B cell (primary cell): Measurements from ENCODE around the gene CPNE1. TPM values are rescaled to one million over a fixed set of nuclear protein-coding genes. Genes with fewer than 3 reads are reported as not detected.

Experiments
- ATAC-seq: fragments of 200-7000 bp; cut with Tn5 transposase; one replicate; pipeline ENCODE4 v1.10.0; 2021; ENCODE audit warnings: low read depth, mild to moderate bottlenecking, moderate number of reproducible peaks, moderate library complexity
- CTCF ChIA-PET: fragments of 350-600 bp; sonication (Branson Sonifier 250); formaldehyde crosslinking; loops from one replicate; lab custom pipeline; 2021; ENCODE audit warnings: antibody characterized with exemption, inconsistent platforms; lab: Charles Lee
- POLR2A ChIA-PET: fragments of 350-600 bp; sonication (Branson Sonifier 250); formaldehyde crosslinking; loops from one replicate; lab custom pipeline; 2021; ENCODE audit warnings: antibody characterized with exemption; lab: Charles Lee
- DNase-seq: peaks from one replicate; pipeline ENCODE4 v3.0.0; 2013
- H2AFZ ChIP-seq: 2 replicates; pipeline ENCODE4 v1.6.1; 2012; ENCODE audit warnings: mild to moderate bottlenecking, low read depth, low read length; ENCODE audit not compliant: insufficient read depth, poor library complexity, severe bottlenecking
- H3K27ac ChIP-seq, 2 donors: 1 replicate in 1 of 2; 2 replicates in 1 of 2; pipeline ENCODE4 v1.5.1; 2012 to 2013; ENCODE audit warnings: low read length in 2 of 2, mild to moderate bottlenecking in 2 of 2, moderate library complexity in 1 of 2
- H3K27me3 ChIP-seq, 4 experiments: fragments of 200-600 bp in 1 of 4; sonication (generic) in 1 of 4; replicated peaks in 1 of 4; 1 replicate in 2 of 4; 2 replicates in 2 of 4; pipeline versions ENCODE4 v1.6.1 to v1.7.0; 2013 to 2016; ENCODE audit warnings: low read length in 3 of 4, mild to moderate bottlenecking in 2 of 4, mixed read lengths in 1 of 4, moderate library complexity in 1 of 4; ENCODE audit not compliant: insufficient read depth in 4 of 4, control insufficient read depth in 3 of 4; ENCODE audit errors: control extremely low read depth in 1 of 4
- H3K36me3 ChIP-seq, 2 experiments: replicated peaks in 1 of 2; 1 replicate in 1 of 2; 2 replicates in 1 of 2; pipeline versions ENCODE4 v1.6.1 to v1.7.1; 2013; ENCODE audit warnings: low read length in 1 of 2; ENCODE audit not compliant: insufficient read depth in 2 of 2, control insufficient read depth in 1 of 2; ENCODE audit errors: control extremely low read depth in 1 of 2, extremely low read depth in 1 of 2
- H3K4me1 ChIP-seq, 2 donors: fragments of 200-600 bp in 1 of 2; sonication (generic) in 1 of 2; 1 replicate in 1 of 2; 2 replicates in 1 of 2; pipeline versions ENCODE4 v1.5.1 to v1.6.1; 2013 to 2017; ENCODE audit warnings: low read length in 2 of 2; ENCODE audit not compliant: control insufficient read depth in 2 of 2, insufficient read depth in 2 of 2
- H3K4me2 ChIP-seq: replicated peaks from 2 replicates; pipeline ENCODE3; 2012; ENCODE audit warnings: mild to moderate bottlenecking, low read depth, low read length; ENCODE audit not compliant: poor library complexity, severe bottlenecking
- H3K4me3 ChIP-seq, 5 experiments: fragments of 200-600 bp in 1 of 5; sonication (generic) in 1 of 5; 1 replicate in 3 of 5; 2 replicates in 2 of 5; pipeline versions ENCODE4 v1.5.1 to v1.7.0; 2011 to 2016; ENCODE audit warnings: low read length in 4 of 5, mild to moderate bottlenecking in 4 of 5, low read depth in 2 of 5, control low read depth in 1 of 5, moderate library complexity in 1 of 5; ENCODE audit not compliant: insufficient read depth in 1 of 5; ENCODE audit errors: control extremely low read depth in 1 of 5, extremely low read depth in 1 of 5
- H3K79me2 ChIP-seq: fragments of 200-600 bp; sonication (generic); one replicate; pipeline ENCODE4 v1.6.0; 2016; ENCODE audit warnings: low read length; ENCODE audit not compliant: control insufficient read depth, insufficient read depth
- H3K9ac ChIP-seq: fragments of 200-600 bp; sonication (generic); 2 replicates; pipeline ENCODE4 v1.6.1; 2017; ENCODE audit warnings: mild to moderate bottlenecking, low read length, moderate library complexity
- H3K9me3 ChIP-seq, 3 donors: one replicate each; pipeline versions ENCODE4 v1.6.1 to v1.7.1; 2013; ENCODE audit warnings: low read length in 2 of 3; ENCODE audit not compliant: control insufficient read depth in 2 of 3, insufficient read depth in 1 of 3; ENCODE audit errors: control extremely low read depth in 1 of 3
- H4K20me1 ChIP-seq: 2 replicates; pipeline ENCODE4 v1.6.0; 2012; ENCODE audit warnings: mild to moderate bottlenecking, low read length; ENCODE audit not compliant: insufficient read depth, control insufficient read depth, poor library complexity, severe bottlenecking
- H3K27ac Mint-ChIP-seq: one replicate; pipeline ENCODE4 v1.8.0; 2021; ENCODE audit warnings: mixed read lengths
- H3K27me3 Mint-ChIP-seq: one replicate; pipeline ENCODE4 v1.8.0; 2021; ENCODE audit warnings: mixed read lengths
- H3K4me1 Mint-ChIP-seq: one replicate; pipeline ENCODE4 v1.8.0; 2021; ENCODE audit warnings: mixed read lengths
- H3K4me3 Mint-ChIP-seq: one replicate; pipeline ENCODE4 v1.8.0; 2021; ENCODE audit warnings: mixed read lengths
- H3K9me3 Mint-ChIP-seq: one replicate; pipeline ENCODE4 v1.8.0; 2022; ENCODE audit warnings: mixed read lengths; ENCODE audit not compliant: insufficient read depth
- CTCF ChIP-seq: fragments of 200-600 bp; IDR thresholded peaks from one replicate; pipeline ENCODE4 v1.8.0; 2022; ENCODE audit warnings: antibody characterized with exemption, mild to moderate bottlenecking
- EZH2 ChIP-seq: IDR thresholded peaks from 2 replicates; pipeline ENCODE4 v1.6.1; 2012; ENCODE audit warnings: borderline replicate concordance, low read depth, mild to moderate bottlenecking, moderate library complexity, low read length; ENCODE audit not compliant: insufficient read depth, poor library complexity, severe bottlenecking
- WGBS: methylation state at CpG from one replicate; pipeline ENCODE4 v1.1.5; 2013; ENCODE audit warnings: missing lambda C conversion rate; ENCODE audit not compliant: insufficient coverage; 5-methylcytosine and 5-hydroxymethylcytosine counted together
- intact Hi-C: fragments of 100-400 bp; cut with micrococcal nuclease; formaldehyde crosslinking; loops from one replicate; pipeline ENCODE4 v1.10.0; 2022
- polyA plus RNA-seq: library from polyadenylated mRNA; depleted of rRNA; stranded (reverse); fragments of >200 nt; gene quantifications from 2 replicates; pipeline ENCODE4 v1.2.3, GENCODE V29; 2012
- total RNA-seq, 2 donors: library from RNA; stranded (reverse); fragments of 120-200 nt in 1 of 2; gene quantifications; 1 replicate in 1 of 2; 2 replicates in 1 of 2; pipeline versions ENCODE4 v1.2.3 to v1.2.4, GENCODE V29; 2013 to 2022

The CPNE1 gene
- total and polyA plus RNA-seq, 2 donors (not counting 1 experiment from before 2014, with no cell fraction given) = 321 to 323 TPM

DNA sequence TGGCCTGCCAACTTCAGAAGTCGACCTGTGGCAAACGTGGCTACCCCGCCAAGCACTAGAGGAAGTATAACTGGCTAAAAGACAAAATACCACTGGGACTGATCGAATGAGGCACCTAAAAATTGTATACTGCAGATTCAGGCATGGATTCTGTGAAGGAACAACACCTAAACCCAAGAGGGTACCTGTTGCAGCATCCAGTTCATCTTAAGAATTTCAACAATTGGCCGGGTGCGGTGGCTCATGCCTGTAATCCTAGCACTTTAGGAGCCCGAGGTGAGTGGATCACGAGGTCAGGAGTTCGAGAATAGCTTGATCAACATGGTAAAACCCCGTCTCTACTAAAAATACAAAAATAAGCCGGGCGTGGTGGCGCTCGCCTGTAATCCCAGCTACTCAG is 76.3 kb downstream of the CPNE1 start:
- Histone ChIP-seq H3K4me1 (no peaks in the 10 kb centered on the region), H3K79me2 (no peaks in the 10 kb centered on the region), H3K9me3 (no peaks in the 10 kb centered on the region), H3K36me3 (no peaks in the 10 kb centered on the region), H3K27ac (no peak overlapping the region), H4K20me1 (no peaks in the 10 kb centered on the region), H3K9ac (no peak overlapping the region), H3K4me2 (no peak overlapping the region), H3K4me3 (no peak overlapping the region), H3K27me3 (no peaks in the 10 kb centered on the region), H2AFZ (no peak overlapping the region)
- Mint-ChIP-seq H3K27ac (no peak overlapping the region), H3K4me1 (no peaks in the 10 kb centered on the region), H3K4me3 (no peak overlapping the region), H3K9me3 (no peaks in the 10 kb centered on the region), H3K27me3 (peaks cover 8% of the 10 kb centered on the region)
- ATAC-seq = no peak
- intact Hi-C loops = no loop called here
- CTCF ChIA-PET = no interaction called here
- DNase-seq = no peak
- TF ChIP-seq EZH2 (no peak), CTCF (no peak)
- 92% methylated on average over 14 of the region's 14 CpGs for WGBS
- POLR2A ChIA-PET = no interaction called here

- intact Hi-C loops = no loop called here
- Histone ChIP-seq H3K4me1 (no peaks in the 10 kb centered on the region), H3K79me2 (no peaks in the 10 kb centered on the region), H3K27ac (no peak overlapping the region), H3K4me2 (no peak overlapping the region), H3K36me3 (no peaks in the 10 kb centered on the region), H3K9me3 (peaks cover 0 to 7% (median 0%) of the 10 kb centered on the region in 3 donors), H2AFZ (no peak overlapping the region), H3K27me3 (no peaks in the 10 kb centered on the region), H4K20me1 (no peaks in the 10 kb centered on the region), H3K9ac (no peak overlapping the region), H3K4me3 (no peak overlapping the region)
- H3K27me3 Mint-ChIP-seq = peaks cover 8% of the 10 kb centered on the region
- WGBS = no CpG with 5 or more reads among the region's 2 CpGs
- H3K9me3 Mint-ChIP-seq = no peaks in the 10 kb centered on the region
- ATAC-seq (no peak), DNase-seq (no peak)
- TF ChIP-seq EZH2 = no peak
- no peak for TF ChIP-seq CTCF
- no peaks in the 10 kb centered on the region for H3K4me1 Mint-ChIP-seq
- H3K4me3 Mint-ChIP-seq = no peak overlapping the region
- H3K27ac Mint-ChIP-seq = no peak overlapping the region
- CTCF ChIA-PET = interaction anchor here (0.6 kb wide), 1 partner anchor 313 kb away, joined by 3 read pairs; no protein-coding TSS in a partner anchor
- POLR2A ChIA-PET = no interaction called here
These were observed 77.3 kb downstream of the CPNE1 start for GRCh38 chr20:35587436-35587835.
